GM12865 (cell line): Measurements from ENCODE around the gene DRC7.

Source experiments
- DNase-seq: peaks from one replicate; pipeline ENCODE4 v3.0.0; 2010; ENCODE audit warnings: low read depth
- H3K4me3 ChIP-seq: 2 replicates; pipeline ENCODE4 v1.5.1; 2011; ENCODE audit warnings: mild to moderate bottlenecking, low read depth, low read length, control low read depth
- CTCF ChIP-seq: IDR thresholded peaks from 2 replicates; pipeline ENCODE4 v1.5.1; 2011; ENCODE audit warnings: low read length, control low read depth, low read depth, inconsistent platforms; ENCODE audit not compliant: insufficient read depth; ENCODE audit errors: missing control alignments

The DRC7 gene

GRCh38 chr16:57648125-57648524 lies 46.5 kb upstream of the DRC7 start:
- peak; percentile 59 for DNase-seq
- no peak for TF ChIP-seq CTCF
- no peak overlapping the region for H3K4me3 ChIP-seq

GRCh38 chr16:57648581-57649442 lies 45.8 kb upstream of the DRC7 start:
- DNase-seq: peak; percentile 88
- peak; percentile 100 for TF ChIP-seq CTCF
- no peak overlapping the region for H3K4me3 ChIP-seq

- DNase-seq: no peak
- no peak for TF ChIP-seq CTCF
- no peak overlapping the region for H3K4me3 ChIP-seq
Measured at GRCh38 chr16:57649443-57649751, 45.2 kb upstream of the DRC7 start.

- DNase-seq: no peak
- TF ChIP-seq CTCF: no peak
- H3K4me3 ChIP-seq: no peak overlapping the region
Measured at GRCh38 chr16:57649846-57650245, 44.8 kb upstream of the DRC7 start.

- H3K4me3 ChIP-seq: no peak overlapping the region
- TF ChIP-seq CTCF: no peak
- DNase-seq: peak; percentile 24
Measured at GRCh38 chr16:57651344-57652333, 43.0 kb upstream of the DRC7 start.

GRCh38 chr16:57652695-57653471 lies 41.7 kb upstream of the DRC7 start:
- no peak overlapping the region for H3K4me3 ChIP-seq
- DNase-seq: no peak
- no peak for TF ChIP-seq CTCF
